Endothelial cell of umbilical vein (primary cell): ENCODE measurements around the gene MYT1.

Source experiments
- EZH2 ChIP-seq: IDR thresholded peaks from 2 replicates; pipeline ENCODE4 v1.6.1; 2012; ENCODE audit warnings: borderline replicate concordance, low read depth, mild to moderate bottlenecking, moderate library complexity, low read length, inconsistent platforms; ENCODE audit not compliant: severe bottlenecking
- GATA2 ChIP-seq: IDR thresholded peaks from 2 replicates; pipeline ENCODE4 v1.7.0; 2011; ENCODE audit warnings: low read depth, mild to moderate bottlenecking, moderate library complexity, mixed read lengths, low read length; ENCODE audit not compliant: insufficient read length, insufficient read depth
- JUN ChIP-seq: IDR thresholded peaks from 2 replicates; pipeline ENCODE4 v1.6.1; 2011; ENCODE audit warnings: borderline replicate concordance, low read depth; ENCODE audit not compliant: insufficient read length, insufficient read depth
- MAX ChIP-seq: IDR thresholded peaks from 2 replicates; pipeline ENCODE4 v1.6.1; 2011; ENCODE audit not compliant: insufficient read depth, insufficient read length
- MYC ChIP-seq: IDR thresholded peaks from one replicate; pipeline ENCODE4 v1.6.1; 2011; ENCODE audit warnings: mild to moderate bottlenecking, low read depth, low read length
- POLR2A ChIP-seq: IDR thresholded peaks from 2 replicates; pipeline ENCODE4 v1.6.1; 2012; ENCODE audit warnings: low read depth, mild to moderate bottlenecking, control low read depth, low read length
- POLR2AphosphoS5 ChIP-seq: IDR thresholded peaks from 2 replicates; pipeline ENCODE4 v1.6.1; 2012; ENCODE audit warnings: low read depth, mild to moderate bottlenecking, control low read depth, low read length, moderate library complexity; ENCODE audit not compliant: insufficient read depth
- TF ChIP-seq, protein P1 (sequence below), 2 donors: IDR thresholded peaks; 1 replicate in 1 of 2; 2 replicates in 1 of 2; pipeline ENCODE4 v1.5.1; 2011; ENCODE audit warnings: low read length in 2 of 2, mild to moderate bottlenecking in 2 of 2, moderate library complexity in 2 of 2, control low read depth in 1 of 2, inconsistent platforms in 1 of 2, low read depth in 1 of 2; ENCODE audit not compliant: insufficient read depth in 1 of 2; ENCODE audit errors: extremely low read depth in 1 of 2

DNA sequence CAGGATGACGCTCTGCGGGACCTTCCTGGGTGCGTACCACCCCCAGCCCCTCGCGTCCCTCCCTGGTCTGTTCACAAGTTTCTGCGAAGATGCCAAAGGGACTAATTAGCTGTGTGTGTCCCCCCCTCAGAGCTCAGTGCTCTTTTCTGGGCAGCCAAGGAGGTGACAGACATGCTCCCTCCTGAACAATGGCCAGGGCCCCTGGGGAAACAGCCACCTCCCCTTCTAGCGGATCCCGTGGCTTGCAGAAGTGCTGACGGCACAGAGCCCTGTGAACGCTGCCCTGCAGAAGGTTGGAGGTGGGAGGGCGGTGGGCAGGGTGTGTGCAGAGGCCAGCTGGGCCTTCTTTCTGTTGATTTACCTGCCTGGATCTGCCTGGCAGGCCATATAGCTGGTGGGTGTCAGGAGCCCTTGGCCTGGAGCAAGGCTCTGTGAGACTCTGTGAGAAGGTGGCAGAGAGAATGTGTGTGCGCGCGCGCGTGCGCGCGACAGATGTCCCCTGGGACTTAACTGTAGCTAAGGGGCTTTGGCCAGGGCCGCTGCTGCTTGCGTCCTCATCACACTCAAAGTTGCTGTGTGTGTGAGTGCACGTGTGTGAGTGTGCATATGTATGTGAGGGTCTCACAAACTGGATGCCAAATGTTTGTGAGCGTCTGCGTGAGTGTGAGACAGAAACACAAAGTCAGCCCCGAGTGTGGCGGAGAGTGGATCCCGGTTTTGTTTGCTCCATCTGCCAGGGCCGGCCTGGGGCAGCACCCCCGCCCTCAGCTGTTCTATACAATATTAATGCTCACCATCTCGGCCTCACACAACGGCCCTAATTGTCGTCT lies 3.5 kb upstream of the MYT1 start:
- TF ChIP-seq MYC (no peak), MAX (no peak), JUN (no peak), POLR2A (no peak), POLR2AphosphoS5 (no peak), EZH2 (no peak), GATA2 (no peak)
- TF ChIP-seq, protein P1, sequence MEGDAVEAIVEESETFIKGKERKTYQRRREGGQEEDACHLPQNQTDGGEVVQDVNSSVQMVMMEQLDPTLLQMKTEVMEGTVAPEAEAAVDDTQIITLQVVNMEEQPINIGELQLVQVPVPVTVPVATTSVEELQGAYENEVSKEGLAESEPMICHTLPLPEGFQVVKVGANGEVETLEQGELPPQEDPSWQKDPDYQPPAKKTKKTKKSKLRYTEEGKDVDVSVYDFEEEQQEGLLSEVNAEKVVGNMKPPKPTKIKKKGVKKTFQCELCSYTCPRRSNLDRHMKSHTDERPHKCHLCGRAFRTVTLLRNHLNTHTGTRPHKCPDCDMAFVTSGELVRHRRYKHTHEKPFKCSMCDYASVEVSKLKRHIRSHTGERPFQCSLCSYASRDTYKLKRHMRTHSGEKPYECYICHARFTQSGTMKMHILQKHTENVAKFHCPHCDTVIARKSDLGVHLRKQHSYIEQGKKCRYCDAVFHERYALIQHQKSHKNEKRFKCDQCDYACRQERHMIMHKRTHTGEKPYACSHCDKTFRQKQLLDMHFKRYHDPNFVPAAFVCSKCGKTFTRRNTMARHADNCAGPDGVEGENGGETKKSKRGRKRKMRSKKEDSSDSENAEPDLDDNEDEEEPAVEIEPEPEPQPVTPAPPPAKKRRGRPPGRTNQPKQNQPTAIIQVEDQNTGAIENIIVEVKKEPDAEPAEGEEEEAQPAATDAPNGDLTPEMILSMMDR (IDR thresholded peaks at IDR 0.05; ENCODE audit: extremely low read depth in 1 of 2, insufficient read depth in 1 of 2, low read depth in 1 of 2, low read length in 2 of 2), result no peak
